22Rv1 (cell line): ENCODE measurements around the gene DIRAS3.

ENCODE experiments used
- CTCF ChIP-seq: fragments of 450-650 bp; IDR thresholded peaks from 2 replicates; pipeline ENCODE4 v1.5.1; 2017; ENCODE audit warnings: mild to moderate bottlenecking
- ZFX ChIP-seq: fragments of 450-650 bp; IDR thresholded peaks from 2 replicates; pipeline ENCODE4 v1.6.1; 2017; ENCODE audit warnings: antibody characterized with exemption, borderline replicate concordance

GRCh38 chr1:68049941-68050878 is at the start of gene DIRAS3:
- TF ChIP-seq CTCF: no peak
- TF ChIP-seq ZFX: no peak
